Large intestine (tissue), 3 donors: ENCODE data around the gene WFDC2. TPM values are rescaled to one million over a fixed set of nuclear protein-coding genes. Genes with fewer than 3 reads are reported as not detected.

Source experiments
- DNase-seq, 2 donors: peaks; one replicate each; pipeline versions ENCODE4 v3.0.0 to v3.0.0-alpha.2; 2013
- H3K27ac ChIP-seq: one replicate; pipeline ENCODE4 v1.5.1; 2013; ENCODE audit warnings: low read length
- H3K27me3 ChIP-seq: 2 replicates; pipeline ENCODE4 v1.6.1; 2013; ENCODE audit warnings: low read length; ENCODE audit not compliant: control insufficient read depth, insufficient read depth
- H3K36me3 ChIP-seq: 2 replicates; pipeline ENCODE4 v1.6.1; 2013; ENCODE audit warnings: low read length; ENCODE audit not compliant: control insufficient read depth, insufficient read depth
- H3K4me1 ChIP-seq: one replicate; pipeline ENCODE4 v1.6.1; 2013; ENCODE audit warnings: low read length; ENCODE audit not compliant: control insufficient read depth, insufficient read depth
- H3K4me3 ChIP-seq: one replicate; pipeline ENCODE4 v1.5.1; 2013; ENCODE audit warnings: low read length
- H3K9me3 ChIP-seq: one replicate; pipeline ENCODE4 v1.6.1; 2013; ENCODE audit warnings: mild to moderate bottlenecking, low read depth, low read length, moderate library complexity; ENCODE audit not compliant: control insufficient read depth
- WGBS: methylation state at CpG from one replicate; pipeline ENCODE4 v1.1.5; 2013; ENCODE audit warnings: low lambda C conversion rate; ENCODE audit not compliant: insufficient coverage; 5-methylcytosine and 5-hydroxymethylcytosine counted together
- polyA plus RNA-seq: library from polyadenylated mRNA; unstranded; fragments of 120-200 nt; gene quantifications from one replicate; pipeline ENCODE4 v1.2.1, GENCODE V29; 2013

Gene WFDC2
- polyA plus RNA-seq, 1 donor, result 2.8 TPM

DNA sequence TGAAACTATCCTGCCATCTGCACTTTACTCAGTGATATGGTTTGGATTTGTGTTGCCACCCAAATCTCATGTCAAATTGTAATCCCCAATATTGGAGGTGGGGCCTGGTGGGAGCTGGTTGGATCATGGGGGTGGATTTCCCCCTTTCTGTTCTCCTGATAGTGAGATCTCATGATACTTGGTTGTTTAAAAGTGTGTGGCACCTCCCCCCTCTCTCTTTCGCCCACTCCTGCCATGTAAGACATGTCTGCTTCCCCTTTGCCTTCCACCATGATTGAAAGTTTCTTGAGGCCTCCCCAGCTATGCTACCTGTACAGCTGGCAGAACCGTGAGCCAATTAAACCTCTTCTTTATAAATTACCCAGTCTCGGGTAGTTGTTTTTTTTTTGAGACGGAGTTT is 35.6 kb upstream of the WFDC2 start:
- H3K36me3 ChIP-seq, result peaks cover 5% of the 10 kb centered on the region
- H3K27me3 ChIP-seq, result no peaks in the 10 kb centered on the region
- no peak overlapping the region for H3K27ac ChIP-seq
- H3K4me3 ChIP-seq, result no peak overlapping the region
- DNase-seq, result no peak
- H3K4me1 ChIP-seq, result no peaks in the 10 kb centered on the region
- H3K9me3 ChIP-seq, result no peaks in the 10 kb centered on the region
- no CpG with 5 or more reads among the region's 4 CpGs for WGBS

GRCh38 chr20:45436732-45437485 is 32.6 kb upstream of the WFDC2 start:
- Histone ChIP-seq H3K4me1 (peaks cover 5% of the 10 kb centered on the region), H3K36me3 (peaks cover 5% of the 10 kb centered on the region), H3K9me3 (no peaks in the 10 kb centered on the region), H3K27me3 (no peaks in the 10 kb centered on the region), H3K4me3 (peak overlapping the region; percentile 70), H3K27ac (peak overlapping the region; percentile 28)
- peak; percentile 79 to 83 for DNase-seq
- no CpG with 5 or more reads among the region's 33 CpGs for WGBS

GRCh38 chr20:45440424-45440823 is 29.1 kb upstream of the WFDC2 start:
- Histone ChIP-seq H3K36me3 (no peaks in the 10 kb centered on the region), H3K9me3 (no peaks in the 10 kb centered on the region), H3K4me3 (no peak overlapping the region), H3K27ac (no peak overlapping the region), H3K27me3 (no peaks in the 10 kb centered on the region), H3K4me1 (peaks cover 8% of the 10 kb centered on the region)
- DNase-seq, result no peak
- WGBS, result 83% methylated on average over 1 of the region's 3 CpGs

- WGBS, result no CpG with 5 or more reads among the region's 5 CpGs
- peaks cover 8% of the 10 kb centered on the region for H3K4me1 ChIP-seq
- H3K27me3 ChIP-seq, result no peaks in the 10 kb centered on the region
- no peak overlapping the region for H3K4me3 ChIP-seq
- H3K36me3 ChIP-seq, result no peaks in the 10 kb centered on the region
- no peak overlapping the region for H3K27ac ChIP-seq
- no peaks in the 10 kb centered on the region for H3K9me3 ChIP-seq
- DNase-seq, result no peak
Observed at GRCh38 chr20:45440891-45441685, 28.5 kb upstream of the WFDC2 start.

- H3K27ac ChIP-seq, result no peak overlapping the region
- H3K9me3 ChIP-seq, result no peaks in the 10 kb centered on the region
- whole genome bisulfite sequencing, result no CpG with 5 or more reads among the region's 1 CpG
Observed at GRCh38 chr20:45441746-45442145, 27.8 kb upstream of the WFDC2 start.

GRCh38 chr20:45444050-45444449 is 25.5 kb upstream of the WFDC2 start:
- H3K27ac ChIP-seq, result no peak overlapping the region
- no peaks in the 10 kb centered on the region for H3K9me3 ChIP-seq
- no peak overlapping the region for H3K4me3 ChIP-seq
- no peak for DNase-seq
- H3K36me3 ChIP-seq, result no peaks in the 10 kb centered on the region
- no peaks in the 10 kb centered on the region for H3K27me3 ChIP-seq
- peaks cover 8% of the 10 kb centered on the region for H3K4me1 ChIP-seq

More at GRCh38 chr20:45441746-45442145, 27.8 kb upstream of the WFDC2 start:
- no peaks in the 10 kb centered on the region for H3K36me3 ChIP-seq
- DNase-seq, result peak; percentile 39 to 53
- H3K4me3 ChIP-seq, result no peak overlapping the region
- peaks cover 8% of the 10 kb centered on the region for H3K4me1 ChIP-seq
- no peaks in the 10 kb centered on the region for H3K27me3 ChIP-seq

GRCh38 chr20:45445805-45446562 is 23.6 kb upstream of the WFDC2 start:
- DNase-seq, result no peak
- Histone ChIP-seq H3K4me1 (peaks cover 11% of the 10 kb centered on the region), H3K9me3 (no peaks in the 10 kb centered on the region), H3K27me3 (no peaks in the 10 kb centered on the region), H3K4me3 (no peak overlapping the region), H3K36me3 (no peaks in the 10 kb centered on the region), H3K27ac (no peak overlapping the region)
- no CpG with 5 or more reads among the region's 7 CpGs for WGBS

GRCh38 chr20:45448270-45448669 is 21.3 kb upstream of the WFDC2 start:
- WGBS, result no CpG with 5 or more reads among the region's 6 CpGs
- no peaks in the 10 kb centered on the region for H3K27me3 ChIP-seq
- H3K4me3 ChIP-seq, result no peak overlapping the region
- H3K36me3 ChIP-seq, result no peaks in the 10 kb centered on the region
- no peak for DNase-seq
- no peak overlapping the region for H3K27ac ChIP-seq
- no peaks in the 10 kb centered on the region for H3K9me3 ChIP-seq
- H3K4me1 ChIP-seq, result peaks cover 4% of the 10 kb centered on the region

- WGBS, result no CpG with 5 or more reads among the region's 3 CpGs
- Histone ChIP-seq H3K4me1 (peaks cover 4% of the 10 kb centered on the region), H3K4me3 (no peak overlapping the region), H3K27ac (no peak overlapping the region), H3K9me3 (no peaks in the 10 kb centered on the region), H3K36me3 (no peaks in the 10 kb centered on the region), H3K27me3 (no peaks in the 10 kb centered on the region)
- DNase-seq, result no peak
Observed at GRCh38 chr20:45449528-45449927, 20.0 kb upstream of the WFDC2 start.

DNA sequence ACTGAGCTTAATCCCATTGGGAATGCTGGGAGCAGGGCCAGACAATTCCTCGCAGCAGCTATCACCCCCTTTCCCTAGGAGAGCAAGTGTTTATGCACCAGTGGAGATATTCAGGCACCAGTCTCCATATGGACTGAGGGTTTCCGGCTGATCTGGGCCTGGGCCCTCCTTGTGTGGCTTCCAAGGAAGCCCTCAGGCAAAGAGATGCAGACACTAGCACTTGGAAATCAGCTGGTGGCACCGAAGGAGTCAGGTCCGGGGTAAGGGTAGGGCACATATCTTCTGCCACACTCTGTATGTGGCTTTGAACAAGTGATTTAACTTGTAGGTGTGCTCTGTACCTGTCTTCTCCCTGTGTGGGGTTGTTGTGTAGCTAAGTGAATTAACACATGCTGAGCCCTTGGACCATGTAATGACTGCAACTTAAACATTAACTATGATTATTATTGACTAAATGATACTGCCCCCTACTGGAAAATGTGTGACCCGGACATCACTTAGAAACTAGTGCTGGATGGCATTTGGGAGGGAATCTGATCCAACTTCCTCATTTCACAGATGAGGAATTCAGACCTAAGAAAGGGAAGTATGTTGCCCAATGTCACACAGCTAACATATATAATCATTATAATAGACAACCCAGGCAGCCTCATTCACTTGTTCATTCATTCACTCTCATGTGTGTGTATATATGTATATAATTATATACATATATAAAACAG is 19.3 kb upstream of the WFDC2 start:
- H3K4me3 ChIP-seq, result no peak overlapping the region
- no peaks in the 10 kb centered on the region for H3K27me3 ChIP-seq
- H3K27ac ChIP-seq, result no peak overlapping the region
- no CpG with 5 or more reads among the region's 5 CpGs for WGBS
- H3K4me1 ChIP-seq, result peaks cover 4% of the 10 kb centered on the region
- no peaks in the 10 kb centered on the region for H3K36me3 ChIP-seq
- H3K9me3 ChIP-seq, result no peaks in the 10 kb centered on the region
- peak; percentile 64 to 79 for DNase-seq
